SKM-1 (cell line): ENCODE data around the gene CARD14.

Source experiments
- DNase-seq: peaks from one replicate; lab custom pipeline; 2025; ENCODE audit not compliant: unreplicated experiment; lab: John Stamatoyannopoulos, UW

CARD14 gene

DNA sequence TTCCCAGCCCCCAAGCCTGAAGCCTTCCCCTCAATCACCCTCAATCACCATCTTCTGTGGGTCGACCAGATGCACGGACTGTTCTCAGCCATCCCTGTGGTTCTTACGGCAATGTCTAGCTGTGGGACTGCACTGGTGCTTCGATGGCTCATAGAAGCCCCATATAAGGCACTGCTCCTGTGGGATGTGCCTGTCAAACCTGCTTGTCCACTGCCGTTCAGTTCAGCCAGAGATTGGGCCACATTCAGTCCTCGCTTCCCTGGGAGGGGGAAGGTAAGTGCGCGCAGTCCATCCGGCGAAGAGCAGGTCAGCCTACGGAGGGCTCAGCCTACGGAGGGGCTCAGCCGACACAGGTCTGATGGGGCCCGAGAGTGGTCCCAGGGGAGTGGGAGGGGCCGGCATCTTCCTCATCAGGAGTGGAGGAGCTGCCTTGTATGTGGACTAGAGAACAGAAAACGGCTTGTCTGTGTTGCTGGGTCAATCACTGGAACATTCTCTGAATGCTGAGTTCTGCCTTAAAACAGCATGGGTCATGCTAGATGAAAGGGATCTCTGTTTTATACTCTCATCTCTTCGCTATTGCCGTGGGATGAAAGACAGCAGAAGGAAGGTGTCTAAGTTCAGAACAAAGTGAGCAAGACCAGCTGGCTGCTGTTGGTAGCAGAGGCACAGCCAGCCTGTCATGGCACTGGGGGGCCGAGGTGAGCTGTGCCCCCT lies at the start of gene CARD14:
CARD14 (plus strand) TSS at position 247 of the 717 bp plus-strand sequence. CDS start 11,409 bp downstream, outside the sequence.
- no peak for DNase-seq

DNA sequence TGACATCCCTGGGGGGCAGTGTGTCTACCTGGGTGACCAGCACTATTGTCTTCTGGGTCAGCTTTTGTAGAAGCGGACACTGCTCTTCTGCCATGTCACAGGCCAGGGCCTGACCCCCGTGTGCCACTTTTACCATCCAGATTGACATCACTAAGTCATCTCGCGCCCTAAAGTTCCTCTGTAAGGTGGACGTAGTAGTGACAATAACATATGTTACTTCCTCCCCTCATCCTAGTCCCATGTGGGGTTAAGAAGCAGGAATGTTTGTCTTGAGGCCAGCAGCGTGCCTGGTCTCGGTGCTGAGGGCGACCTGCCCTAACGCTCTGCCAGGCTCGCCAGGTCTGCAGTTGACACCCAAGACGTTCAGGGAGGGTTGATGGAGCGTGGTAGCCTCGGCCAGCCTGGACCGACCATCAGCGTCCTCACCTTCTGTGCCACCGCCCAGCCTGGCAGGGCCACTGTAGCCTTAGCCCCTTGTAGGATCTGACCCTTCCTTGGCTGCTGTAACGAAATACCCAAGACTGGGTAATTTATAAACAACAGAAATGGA lies 47.7 kb upstream of the CARD14 start:
- DNase-seq = no peak

- DNase-seq = no peak
Measured at GRCh38 chr17:80122926-80123505, 46.8 kb upstream of the CARD14 start.

GRCh38 chr17:80123791-80124190 lies 46.0 kb upstream of the CARD14 start:
- DNase-seq = no peak

DNA sequence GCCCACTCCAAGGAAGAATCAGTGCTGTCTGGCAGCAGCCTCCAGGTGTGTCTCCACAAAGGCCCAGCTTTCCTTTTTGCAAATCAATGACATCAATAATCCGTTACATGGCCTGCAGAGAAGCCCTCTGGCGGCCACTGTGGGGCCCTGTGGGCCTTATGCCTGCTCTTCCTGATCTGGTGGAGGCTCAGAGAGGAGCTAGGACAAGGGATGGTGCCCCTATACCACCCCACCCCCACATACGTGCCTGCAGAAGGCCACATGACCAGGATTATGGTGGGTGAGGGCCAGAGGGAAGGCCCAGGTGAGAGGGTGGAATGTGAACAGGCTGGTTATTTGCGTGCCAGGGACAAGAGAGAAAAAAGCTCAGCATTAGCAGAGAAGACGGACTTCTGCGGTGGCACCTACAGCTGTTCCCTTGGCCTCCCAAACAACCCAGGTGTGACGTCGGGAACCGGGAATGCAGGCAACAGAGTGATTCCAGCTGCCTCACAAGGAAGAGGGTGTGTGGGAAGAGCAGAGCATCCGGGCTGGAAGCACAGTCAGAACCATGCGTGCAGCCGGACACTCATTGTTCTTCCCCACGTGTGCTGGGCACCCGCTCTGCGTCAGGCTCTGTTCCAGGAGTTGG lies 45.4 kb upstream of the CARD14 start:
- DNase-seq = no peak

- DNase-seq = no peak
Measured at GRCh38 chr17:80125656-80126448, 44.0 kb upstream of the CARD14 start.

DNA sequence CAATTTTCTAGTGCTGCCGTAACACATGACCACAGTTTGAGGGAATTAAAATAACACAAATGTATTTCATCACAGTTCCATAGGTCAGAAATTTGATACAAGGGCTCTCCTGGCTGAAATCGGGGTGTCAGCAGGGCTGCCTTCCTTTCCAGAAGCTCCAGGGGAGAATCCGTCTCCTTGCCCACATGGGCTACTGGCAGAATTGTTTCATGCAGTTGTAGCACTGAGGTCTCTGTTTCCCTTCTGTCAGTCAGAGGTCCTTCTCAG lies 43.4 kb upstream of the CARD14 start:
- DNase-seq = no peak

GRCh38 chr17:80129006-80129565 lies 40.7 kb upstream of the CARD14 start:
- DNase-seq = no peak

DNA sequence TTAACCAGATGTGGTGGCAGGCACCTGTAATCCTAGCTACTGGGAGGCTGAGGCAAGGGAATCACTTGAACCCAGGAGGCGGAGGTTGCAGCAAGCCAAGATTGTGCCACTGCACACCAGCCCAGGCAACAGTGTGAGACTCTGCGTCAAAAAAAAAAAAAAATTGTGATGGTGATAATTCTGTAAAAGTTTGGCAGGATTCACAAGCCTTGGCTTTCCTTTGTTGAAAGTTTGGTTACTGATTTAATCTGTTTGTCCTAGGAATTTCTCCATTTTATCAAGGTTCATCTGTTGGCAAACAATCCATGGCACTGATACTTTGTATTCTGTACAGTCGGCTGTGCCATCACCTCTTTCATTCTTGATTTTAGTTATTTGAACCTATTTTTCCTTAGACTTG lies 38.8 kb upstream of the CARD14 start:
- DNase-seq = no peak

- DNase-seq = no peak
Measured at GRCh38 chr17:80132906-80133625, 36.8 kb upstream of the CARD14 start.

DNA sequence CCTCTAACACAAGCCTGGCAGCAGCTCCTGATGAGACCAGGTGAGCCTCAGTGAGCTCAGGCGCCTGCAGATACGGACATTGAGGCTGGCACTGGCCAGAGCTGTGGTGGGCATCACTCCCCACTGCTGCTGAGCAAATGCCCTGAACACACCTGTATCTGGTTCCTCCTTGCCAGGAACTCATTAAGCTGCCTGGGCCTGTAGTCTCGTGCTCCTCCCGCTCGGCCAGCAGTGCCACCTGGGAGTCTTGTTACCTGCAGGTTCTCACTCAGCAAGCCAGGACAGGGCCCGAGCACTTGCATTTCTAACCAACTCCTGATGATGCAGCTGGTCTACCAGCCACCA lies 36.2 kb upstream of the CARD14 start:
- DNase-seq = no peak

DNA sequence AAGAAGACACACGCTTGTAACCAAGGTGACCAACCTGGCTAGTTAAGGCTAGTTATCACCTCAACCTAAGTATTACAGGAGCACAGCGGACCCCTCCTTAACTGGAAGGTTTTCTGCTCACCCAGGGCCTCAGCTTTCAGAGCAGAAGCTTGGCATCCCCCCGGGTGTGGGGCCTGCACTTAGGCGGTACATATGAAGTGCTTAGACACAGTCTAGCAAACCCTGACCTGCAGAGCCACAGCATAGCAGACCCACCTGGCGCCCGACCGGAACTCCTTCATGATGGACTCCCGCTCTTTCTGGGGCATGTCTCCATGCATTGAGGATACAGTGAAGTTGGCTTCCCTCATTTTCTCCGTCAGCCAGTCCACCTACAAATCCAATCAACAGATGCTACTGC lies 32.7 kb upstream of the CARD14 start:
- DNase-seq = no peak

GRCh38 chr17:80138856-80139426 lies 30.9 kb upstream of the CARD14 start:
- no peak for DNase-seq

GRCh38 chr17:80141463-80142165 lies 28.2 kb upstream of the CARD14 start:
- no peak for DNase-seq

- no peak for DNase-seq
Measured at GRCh38 chr17:80142929-80143328, 26.9 kb upstream of the CARD14 start.

- DNase-seq = no peak
Measured at GRCh38 chr17:80145076-80146075, 24.5 kb upstream of the CARD14 start.

DNA sequence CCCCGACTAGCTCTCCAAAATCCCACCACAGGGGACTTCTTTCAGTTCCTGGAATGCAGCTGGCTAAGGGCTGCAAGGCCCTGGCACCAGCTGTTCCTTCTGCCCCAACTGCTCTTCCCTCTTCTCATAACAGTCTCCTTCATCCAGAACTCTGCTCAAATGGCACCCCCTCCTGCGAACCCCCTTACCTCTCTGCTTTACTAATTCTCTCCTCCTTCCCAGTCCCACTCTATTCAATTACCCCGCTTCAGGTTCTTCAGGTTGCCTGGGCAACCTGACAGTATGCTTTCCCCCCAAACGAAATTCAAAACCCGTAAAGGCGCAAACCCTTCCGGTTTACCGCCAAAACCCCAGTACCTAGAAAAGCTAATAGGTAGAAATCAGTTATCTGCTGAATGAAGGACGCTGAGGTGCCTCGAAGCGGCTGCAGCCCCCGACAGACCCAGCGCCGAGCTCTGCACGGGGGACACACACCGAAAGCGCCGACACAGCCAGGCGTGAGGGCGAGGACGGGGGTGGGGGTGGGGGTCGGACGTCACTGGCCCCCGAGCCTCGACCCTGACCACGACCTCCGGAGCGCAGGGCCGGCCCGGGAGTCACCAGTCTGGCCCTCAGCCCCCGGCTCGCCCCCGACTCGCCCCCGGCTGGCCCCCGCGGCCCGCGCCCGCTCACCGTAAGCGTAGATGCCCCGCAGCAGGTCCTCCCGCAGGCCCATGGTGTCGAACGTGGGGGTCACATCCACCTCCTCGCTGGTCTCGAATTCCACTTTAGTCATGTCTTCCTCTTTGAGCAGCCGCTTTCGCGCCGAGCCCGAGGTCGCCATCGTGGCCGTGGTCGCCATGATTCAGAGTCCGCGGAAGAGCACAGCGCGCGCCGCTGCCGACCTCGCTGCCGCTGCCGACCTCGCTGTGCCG lies 23.5 kb upstream of the CARD14 start:
- no peak for DNase-seq
